HG03066 (cell line): ENCODE measurements around the gene HADHA.
A peak's percentile ranks its signal among the peaks of the same experiment; 100 is the strongest.

Experiments used
- ATAC-seq: cut with Tn5 transposase; IDR thresholded peaks from one replicate; pipeline ENCODE4 v1.9.1; 2021; ENCODE audit warnings: low read depth; ENCODE audit not compliant: unreplicated experiment

The HADHA gene

DNA sequence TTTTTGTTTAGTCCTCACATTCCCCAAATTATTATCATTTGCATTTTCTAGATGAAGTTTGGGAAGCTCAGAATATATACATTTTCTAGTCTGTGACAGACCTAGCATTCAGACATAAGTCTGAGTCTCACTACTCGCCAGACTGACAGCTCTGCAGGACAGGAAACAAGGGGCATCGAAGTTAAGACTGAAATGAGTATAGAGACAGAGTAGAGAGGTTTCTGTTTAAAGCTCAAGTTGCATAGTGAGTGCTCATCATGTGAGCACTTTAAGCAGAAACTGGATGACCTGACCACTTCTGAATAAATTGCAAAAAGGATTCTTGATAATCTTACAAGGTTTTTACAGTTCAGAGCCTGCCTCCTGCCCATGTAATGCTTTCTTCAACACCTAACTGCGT, 1.4 kb upstream of the HADHA start:
- ATAC-seq: peak; percentile 54

DNA sequence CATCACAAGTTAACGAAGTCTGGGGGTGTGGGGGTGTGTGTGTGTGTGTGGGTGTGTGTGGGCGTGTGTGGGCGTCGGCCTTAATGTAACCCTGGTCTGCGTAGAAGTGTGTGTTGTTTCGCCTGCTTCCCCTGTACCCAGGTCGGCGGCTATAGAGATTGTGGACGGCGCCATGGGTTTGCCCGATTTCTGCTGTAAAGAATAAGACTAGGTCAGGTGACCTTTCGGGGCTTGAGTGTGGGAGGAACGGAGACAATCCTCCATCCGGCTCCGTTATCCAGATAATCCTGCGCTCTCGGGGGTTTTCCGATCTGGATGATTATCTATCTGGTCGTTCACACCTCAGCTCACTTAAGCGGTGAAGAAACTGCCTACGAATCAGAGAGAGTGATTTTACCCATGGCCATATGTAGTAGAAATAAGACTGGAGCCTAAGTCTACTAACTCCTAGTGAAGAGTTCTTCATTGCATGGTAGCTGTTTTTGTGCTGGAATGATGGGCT, 850 bp upstream of the HADHA start:
- peak; percentile 5 for ATAC-seq

DNA sequence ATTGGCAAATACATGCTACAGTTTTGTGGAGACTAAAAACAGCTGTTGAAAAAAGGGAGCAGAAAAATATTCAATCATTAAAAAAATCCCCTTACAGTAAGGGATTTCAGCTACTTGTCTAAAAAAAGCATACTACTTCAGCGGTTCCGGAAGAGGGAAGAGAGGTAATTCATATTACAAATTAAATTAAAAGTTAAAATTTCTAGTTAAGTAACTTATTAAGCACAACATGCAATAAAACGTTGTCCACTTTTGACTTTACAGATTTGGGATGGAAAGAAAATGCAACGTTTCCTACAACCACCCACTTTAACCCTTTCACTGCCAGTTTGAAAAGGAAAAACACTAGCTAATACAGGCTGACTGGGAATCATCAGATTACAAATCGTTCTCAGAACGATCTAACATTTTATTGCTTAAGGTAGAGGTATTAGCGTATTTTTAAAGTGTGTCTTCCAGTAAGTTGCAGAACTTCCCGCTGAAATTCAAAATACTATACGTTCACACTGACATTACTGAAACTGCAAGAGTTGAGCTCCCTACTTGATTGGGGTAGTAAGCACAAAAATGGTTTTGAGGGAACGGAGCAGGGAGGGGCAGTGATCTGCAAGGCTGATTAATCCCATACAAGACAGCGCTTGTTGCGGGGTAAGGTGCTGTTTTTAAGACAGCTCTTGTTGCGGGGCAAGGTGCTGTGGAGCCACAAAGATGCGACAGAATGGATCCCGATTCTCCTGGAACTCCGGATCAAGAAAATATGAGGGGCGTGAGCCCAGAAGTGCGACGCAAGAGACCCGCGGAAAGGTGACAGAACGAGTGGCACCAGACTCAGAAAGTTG, 743 bp downstream of the HADHA start:
- no peak for ATAC-seq

DNA sequence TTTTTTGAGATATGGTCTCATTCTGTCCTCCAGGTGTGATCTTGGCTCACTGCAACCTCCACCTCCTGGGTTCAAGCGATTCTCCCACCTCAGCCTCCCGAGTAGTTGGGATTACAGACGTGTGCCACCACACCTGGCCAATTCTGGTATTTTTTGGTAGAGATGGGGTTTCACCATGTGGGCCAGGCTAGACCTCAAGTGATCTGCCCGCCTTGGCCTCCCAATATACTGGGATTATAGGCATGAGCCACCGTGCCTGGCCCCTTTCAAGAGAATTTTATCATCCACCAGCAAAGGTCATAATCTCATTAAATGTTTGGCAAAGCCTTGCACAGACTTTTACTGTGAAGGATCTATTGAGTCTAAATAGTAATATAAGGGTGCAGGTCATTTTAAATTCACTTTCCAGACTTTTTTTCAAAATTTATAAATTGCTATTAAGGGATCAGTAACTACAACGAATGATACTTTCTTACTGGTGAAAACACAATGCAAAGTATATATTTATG, 2.5 kb downstream of the HADHA start:
- ATAC-seq: no peak

DNA sequence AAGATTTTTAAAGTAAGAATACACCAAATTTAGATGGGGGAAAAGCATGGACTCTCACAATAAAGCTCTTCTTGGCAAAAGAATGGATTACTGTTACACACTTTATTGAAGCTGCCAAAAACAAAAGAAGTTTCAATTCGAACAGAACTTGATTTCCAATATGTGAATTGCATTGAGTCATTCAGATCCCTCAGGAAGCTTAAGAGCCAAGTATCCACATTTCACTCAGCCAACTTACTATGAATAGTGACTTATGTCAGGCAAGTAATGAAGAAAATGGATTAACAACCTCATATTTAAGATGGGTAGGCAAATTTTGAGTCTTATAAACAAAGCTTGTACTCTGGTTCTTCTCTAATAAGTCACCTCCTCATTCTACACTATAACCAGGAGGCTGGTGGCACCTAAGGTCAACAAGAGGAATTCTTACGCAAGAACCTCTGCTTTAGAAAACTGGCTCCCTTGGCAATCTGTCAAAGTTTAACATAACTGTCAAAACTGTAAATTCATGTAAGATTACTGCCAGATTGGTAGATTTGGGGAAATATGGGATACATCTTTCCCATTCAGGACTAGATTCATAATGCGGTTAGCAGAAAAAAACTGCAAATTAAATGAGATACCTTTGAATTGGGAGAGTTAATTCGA, 6.0 kb downstream of the HADHA start:
- ATAC-seq: no peak

DNA sequence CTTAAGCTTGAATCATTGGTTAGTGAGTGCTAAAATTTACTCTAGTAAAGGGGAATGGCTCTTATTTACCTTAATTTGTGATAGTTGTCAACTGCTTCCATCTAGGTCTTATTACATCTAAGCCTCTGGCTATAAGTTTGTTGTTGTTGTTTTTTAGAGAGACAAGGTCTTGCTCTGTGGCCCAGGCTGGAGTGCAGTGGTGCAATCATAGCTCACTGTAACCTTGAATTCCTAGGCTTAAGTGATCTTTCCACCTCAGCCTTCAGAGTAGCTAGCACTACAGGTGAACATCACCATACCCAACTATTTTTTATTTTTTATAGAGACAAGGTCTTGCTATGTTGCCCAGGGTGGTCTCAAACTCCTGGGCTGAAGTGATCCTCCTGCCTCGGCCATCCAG, 6.6 kb downstream of the HADHA start:
- ATAC-seq: no peak

DNA sequence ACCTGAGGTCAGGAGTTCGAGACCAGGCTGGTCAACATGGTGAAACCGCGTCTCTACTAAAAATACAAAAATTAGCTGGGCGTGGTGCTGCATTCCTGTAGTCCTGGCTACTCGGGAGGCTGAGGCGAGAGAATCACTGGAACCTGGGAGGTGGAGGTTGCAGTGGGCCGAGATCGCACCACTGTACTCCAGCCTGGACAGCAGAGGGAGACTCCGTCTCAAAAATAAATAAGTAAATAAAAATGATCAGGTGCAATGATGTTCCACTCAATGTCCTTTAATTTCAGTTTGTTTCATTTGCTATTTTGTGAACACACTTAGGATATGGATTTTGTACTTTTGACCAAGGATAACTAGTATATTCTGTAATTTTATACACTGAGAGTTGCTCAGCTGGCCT, 9.3 kb downstream of the HADHA start:
- no peak for ATAC-seq

DNA sequence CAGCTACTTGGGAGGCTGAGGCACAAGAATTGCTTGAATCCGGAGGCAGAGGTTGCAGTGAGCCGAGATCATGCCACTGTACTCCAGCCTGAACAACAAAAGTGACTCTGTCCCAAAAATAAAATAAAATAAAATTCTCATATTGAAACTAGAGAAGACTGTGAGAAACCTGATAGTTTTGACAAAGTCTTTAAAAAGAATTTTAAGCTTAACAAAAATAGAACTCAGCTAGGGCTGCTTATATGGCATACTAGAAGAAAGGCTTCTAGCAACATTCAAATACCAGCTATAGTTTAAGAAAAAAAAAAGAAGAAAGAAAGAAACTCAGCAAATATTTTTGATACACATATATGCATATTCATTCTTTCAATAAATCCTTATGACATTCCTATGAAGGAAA, 13.6 kb downstream of the HADHA start:
- no peak for ATAC-seq

DNA sequence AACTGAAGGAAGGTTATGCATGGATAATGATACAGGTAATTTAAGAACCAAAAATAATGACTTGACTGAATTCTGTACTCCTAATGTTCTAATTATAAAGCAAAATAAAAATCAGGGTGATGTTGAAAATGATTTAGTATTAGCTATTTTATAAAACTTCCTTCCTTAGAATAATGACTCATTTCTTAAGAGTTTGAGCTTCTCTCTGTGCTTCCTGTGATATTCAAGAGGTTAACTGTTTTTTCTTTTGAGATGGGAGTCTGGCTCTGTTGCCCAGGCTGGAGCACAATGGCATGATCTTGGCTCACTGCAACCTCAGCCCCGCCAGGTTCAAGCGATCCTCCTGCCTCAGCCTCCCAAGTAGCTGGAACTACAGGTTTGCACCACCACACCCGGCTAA, 14.8 kb downstream of the HADHA start:
- ATAC-seq: no peak

DNA sequence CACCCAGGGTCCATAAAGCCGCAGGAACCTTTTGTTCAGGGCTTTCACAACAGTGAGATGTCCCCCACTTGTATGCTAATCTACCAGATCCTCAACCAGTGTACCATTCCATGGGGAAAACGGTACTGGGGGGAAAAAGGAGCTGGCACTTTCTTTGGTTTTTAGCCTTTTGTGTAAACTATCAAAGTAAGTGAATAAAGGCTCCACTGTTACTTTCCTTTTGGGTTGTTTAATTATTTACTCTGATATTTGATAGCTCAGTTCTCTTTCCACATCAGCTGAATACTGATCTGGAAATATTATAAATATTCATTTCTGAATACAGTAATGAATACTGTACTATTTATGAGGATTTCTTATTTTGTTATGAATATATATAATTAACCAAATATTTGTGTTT, 20.3 kb downstream of the HADHA start:
- ATAC-seq: no peak

DNA sequence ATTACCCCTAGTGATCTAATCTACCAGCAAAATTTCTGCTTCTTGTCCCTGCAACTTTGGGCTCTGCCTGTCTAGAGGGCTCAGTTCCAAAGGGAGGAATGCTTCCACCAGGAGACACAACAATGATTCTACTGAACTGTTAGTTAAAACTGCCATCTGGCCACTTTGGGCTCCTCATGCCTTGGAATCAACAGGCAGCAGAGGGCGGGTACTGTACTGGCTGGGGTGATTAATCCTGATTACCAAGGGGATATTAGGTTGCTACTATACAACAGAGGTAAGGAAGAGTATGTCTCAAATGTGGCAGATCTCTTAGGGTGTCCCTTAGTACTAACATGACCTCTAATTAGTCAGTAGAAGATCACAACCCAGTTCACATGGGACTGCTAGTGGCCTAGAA, 21.4 kb downstream of the HADHA start:
- no peak for ATAC-seq

DNA sequence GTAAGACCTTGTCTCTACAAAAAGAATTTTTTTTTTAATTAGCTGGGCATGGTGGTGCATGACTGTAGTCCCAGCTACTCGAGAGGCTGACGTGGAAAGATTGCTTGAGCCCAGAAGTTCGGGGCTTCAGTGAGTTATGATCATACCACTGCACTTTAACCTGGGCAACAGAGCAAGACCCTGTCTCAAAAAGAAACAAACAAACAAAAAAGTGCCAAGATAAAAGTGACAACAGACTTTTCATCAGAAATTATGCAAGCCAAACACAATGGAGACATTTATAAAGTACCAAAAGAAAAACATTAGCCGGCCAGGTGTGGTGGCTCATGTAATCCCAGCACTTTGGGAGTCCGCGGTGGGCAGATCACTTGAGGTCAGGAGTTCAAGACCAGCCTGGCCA, 26.7 kb downstream of the HADHA start:
- ATAC-seq: no peak

DNA sequence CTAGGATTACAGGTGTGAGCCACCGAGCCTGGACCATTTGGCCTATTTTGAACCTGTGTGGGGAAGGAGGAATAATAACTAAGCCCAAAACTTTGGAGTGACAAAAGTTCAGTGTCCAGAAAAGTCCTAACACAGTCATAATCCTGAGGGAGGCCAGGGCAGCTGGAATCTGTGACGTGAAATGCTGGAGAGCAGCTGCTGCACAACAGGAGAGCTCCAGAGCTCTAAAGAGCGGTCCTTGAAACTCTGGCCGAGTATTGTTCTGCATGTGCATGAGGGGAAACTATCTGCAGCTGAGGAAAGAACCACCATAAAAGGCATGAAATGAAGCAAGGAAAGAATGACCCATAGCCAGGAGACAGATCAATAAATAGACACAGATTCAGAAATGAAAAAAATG, 27.8 kb downstream of the HADHA start:
- ATAC-seq: no peak

DNA sequence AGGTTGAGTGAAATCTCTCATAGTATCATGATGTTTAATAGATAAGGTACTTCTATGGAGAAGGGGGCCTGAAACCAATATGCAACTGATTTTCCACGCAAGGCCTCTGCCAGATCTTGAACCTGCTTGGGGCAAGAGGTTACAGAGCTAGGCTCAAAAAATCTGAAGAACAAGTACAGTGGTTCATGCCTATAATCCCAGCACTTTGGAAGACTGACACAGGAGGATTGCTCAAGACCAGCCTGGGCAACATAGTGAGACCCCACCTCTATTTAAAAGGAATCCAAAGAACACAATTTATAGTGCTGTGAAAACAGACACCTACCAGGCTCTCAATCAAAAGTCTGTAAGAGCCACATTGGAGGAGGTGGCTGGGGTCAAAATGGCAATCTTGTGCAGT, 28.6 kb downstream of the HADHA start:
- ATAC-seq: no peak

DNA sequence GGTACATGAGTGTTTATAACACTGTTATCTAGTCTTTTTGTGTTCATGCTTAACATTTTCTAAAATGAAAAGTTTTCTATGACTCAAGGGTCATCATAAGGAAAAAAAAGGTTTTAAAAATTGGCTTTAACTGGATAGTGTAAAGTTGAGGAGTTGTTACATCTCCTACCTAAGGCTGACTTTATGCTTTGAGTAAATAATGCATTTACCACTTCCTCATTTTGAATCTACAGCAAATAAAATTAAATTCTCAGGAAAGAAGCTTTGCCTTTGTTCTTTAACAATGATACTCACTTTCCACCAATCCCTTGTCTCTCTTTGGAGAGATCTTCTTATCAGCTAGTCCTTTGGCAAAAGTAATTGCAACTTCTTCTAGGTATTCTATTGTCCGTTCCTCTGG, 29.7 kb downstream of the HADHA start:
- ATAC-seq: no peak

DNA sequence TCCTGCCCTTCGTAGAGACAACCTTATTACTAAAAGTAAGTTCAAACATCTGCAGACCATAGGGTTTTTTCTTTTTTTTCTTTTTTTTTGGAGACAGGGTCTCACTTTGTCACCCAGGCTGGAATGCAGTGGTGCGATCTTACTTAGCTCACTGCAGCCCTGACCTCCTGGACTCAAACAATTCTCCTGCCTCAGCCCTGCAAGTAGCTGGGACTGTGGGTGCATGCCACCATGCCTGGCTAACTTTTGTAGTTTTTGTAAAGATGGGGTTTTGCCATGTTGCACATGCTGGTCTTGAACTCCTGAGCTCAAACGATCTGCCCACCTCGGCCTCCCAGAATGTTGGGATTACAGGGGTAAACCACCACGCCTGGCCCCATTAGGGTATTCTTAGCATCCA, 32.4 kb downstream of the HADHA start:
- ATAC-seq: no peak

DNA sequence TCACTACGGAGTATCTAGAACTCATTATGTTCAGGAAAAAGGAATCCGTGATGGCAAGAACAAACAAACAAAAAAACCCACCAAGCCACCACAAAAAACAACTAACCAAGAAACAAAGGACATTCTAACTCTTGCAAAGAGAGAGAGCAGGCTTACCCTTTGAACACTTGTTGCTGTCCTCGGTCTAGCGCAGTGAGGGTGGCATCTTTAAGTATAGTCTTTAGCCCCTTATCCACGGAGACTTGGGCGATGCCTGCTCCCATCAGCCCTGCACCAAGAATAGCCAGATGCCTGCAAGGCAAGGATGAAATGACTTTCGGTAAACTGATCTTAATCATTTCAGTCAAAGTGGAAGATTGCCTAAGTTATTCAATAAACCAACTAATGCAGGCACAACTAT, 40.5 kb downstream of the HADHA start:
- no peak for ATAC-seq

DNA sequence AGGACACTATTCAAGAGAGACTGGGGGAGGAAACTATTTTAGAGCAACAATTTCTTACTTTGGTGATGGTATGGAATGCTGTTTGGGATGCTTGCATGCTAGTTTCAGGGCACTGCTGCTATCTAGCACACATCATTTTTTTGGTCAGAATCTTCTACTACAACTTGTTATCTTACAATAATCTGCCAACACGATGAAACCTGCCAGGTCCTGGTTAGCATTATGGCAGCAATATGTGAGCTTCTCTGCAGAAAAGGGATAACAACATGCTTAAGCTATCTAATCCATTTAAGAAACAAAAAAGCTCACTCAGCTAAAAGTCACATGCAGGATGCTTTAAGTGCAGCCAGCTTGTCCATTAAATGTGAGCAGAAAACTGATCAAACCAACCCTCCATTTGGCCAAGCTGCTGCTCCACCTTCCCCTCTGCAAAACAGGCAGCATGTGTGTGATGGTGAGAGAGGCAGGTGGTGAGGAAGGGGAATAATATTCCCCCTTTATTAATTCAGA, 41.4 kb downstream of the HADHA start:
- no peak for ATAC-seq

DNA sequence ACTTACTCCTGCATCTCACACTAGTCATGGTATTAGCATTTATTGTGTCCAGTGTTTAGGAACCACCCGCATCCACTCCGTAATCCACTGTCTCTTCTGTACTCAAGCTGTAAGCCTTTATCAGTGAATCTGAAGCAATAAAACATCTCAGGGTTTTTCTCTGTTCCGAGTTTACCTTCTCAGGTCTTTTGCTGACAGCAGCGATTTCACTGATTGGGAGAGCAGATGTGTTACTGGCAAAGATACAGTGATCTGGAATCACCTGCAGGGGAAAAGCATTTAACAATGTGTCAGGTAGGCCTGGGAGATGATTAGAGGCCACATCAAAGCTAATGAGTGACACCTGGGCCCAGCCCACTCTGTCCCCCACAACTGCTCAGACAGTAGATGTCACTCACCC, 46.9 kb downstream of the HADHA start:
- no peak for ATAC-seq

DNA sequence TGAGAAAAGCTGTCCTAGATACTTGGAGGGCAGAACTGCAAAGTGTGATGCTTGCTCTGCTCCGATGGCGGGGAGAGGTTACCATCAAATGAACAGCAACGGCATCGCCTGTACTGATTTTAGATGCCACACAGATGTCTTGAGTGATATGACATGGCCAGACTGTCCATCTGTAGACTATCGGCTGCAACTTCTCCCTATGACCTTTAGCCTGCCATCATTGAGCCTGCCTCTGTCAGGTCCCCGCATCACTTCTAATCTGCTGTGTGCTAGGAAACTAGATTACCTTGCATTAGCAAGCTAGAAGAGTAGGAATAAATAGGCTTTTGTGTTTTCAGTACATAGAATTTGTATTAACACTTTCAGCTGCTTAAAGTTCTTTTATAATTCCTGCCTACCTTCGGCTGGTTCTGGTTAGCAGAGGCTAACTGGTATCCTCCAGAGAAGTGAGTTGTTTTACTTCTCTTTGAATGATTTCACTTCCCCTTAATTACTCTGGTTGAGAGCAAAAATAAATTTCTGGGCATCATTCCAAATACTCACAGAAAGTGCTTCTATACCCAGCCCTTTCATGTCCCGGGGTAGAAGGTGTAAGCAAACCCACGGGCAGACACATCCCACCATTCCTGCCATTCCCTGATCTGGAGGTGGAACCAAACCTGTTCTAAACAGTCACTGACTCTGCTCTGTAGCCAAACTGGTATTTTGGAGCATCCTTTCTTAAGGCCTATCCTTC, 47.6 kb downstream of the HADHA start:
- ATAC-seq: no peak
